NB4 (cell line): ENCODE data around the gene RFX2.

Source experiments
- POLR2A ChIP-seq: IDR thresholded peaks from 2 replicates; pipeline ENCODE4 v1.6.1; 2011; ENCODE audit warnings: mild to moderate bottlenecking; ENCODE audit not compliant: insufficient read length; ENCODE audit errors: extremely low read depth
- TF ChIP-seq, protein P1 (sequence below): IDR thresholded peaks from one replicate; pipeline ENCODE4 v1.5.1; 2012; ENCODE audit warnings: low read depth, low read length

DNA sequence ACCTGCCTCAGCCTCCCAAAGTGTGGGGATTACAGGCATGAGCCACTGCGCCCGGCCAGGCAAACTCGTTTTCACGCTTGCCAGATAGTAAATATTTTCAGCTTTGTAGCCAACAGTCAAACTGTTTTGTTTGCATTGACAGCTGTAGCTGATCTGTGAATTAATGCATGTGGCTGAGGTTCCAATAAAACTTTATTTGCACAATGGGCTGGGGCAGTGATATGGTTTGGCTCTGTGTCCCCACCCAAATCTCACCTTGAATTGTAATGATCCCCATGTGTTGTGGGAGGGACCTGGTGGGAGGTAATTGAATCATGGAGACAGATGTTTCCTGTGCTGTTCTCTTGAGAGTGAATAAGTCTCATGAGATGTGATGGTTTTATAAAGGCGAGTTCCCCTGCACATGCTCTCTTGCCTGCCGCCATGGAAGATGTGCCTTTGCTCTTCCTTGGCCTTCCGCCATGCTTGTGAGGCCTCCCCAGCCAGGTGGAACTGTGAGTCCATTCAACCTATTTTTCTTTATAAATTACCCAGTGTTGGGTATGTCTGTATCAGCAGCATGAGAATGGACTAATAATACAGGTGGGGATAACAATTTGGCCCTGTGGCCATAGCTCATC, 110.0 kb downstream of the RFX2 start:
- TF ChIP-seq, protein P1, sequence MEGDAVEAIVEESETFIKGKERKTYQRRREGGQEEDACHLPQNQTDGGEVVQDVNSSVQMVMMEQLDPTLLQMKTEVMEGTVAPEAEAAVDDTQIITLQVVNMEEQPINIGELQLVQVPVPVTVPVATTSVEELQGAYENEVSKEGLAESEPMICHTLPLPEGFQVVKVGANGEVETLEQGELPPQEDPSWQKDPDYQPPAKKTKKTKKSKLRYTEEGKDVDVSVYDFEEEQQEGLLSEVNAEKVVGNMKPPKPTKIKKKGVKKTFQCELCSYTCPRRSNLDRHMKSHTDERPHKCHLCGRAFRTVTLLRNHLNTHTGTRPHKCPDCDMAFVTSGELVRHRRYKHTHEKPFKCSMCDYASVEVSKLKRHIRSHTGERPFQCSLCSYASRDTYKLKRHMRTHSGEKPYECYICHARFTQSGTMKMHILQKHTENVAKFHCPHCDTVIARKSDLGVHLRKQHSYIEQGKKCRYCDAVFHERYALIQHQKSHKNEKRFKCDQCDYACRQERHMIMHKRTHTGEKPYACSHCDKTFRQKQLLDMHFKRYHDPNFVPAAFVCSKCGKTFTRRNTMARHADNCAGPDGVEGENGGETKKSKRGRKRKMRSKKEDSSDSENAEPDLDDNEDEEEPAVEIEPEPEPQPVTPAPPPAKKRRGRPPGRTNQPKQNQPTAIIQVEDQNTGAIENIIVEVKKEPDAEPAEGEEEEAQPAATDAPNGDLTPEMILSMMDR = no peak
- TF ChIP-seq POLR2A = no peak
